Neural progenitor cell (in vitro differentiated cells): ENCODE results near the gene CHRNA9. TPM values are rescaled to one million over a fixed set of nuclear protein-coding genes. Genes with fewer than 3 reads are reported as not detected.
A peak's percentile ranks its signal among the peaks of the same experiment; 100 is the strongest.

Experiments used
- DNase-seq: peaks from one replicate; pipeline ENCODE4 v3.0.0-alpha.2; 2016; ENCODE audit warnings: low spot score
- H2AFZ ChIP-seq: fragments of 200-600 bp; sonication (generic); replicated peaks from 2 replicates; pipeline ENCODE4 v1.6.1; 2016; ENCODE audit warnings: antibody characterized with exemption
- H3F3A ChIP-seq: fragments of 200-600 bp; sonication (generic); 2 replicates; pipeline ENCODE4 v1.6.1; 2016; ENCODE audit warnings: antibody characterized with exemption, low read depth
- H3K27ac ChIP-seq: fragments of 200-600 bp; sonication (generic); 2 replicates; pipeline ENCODE4 v1.5.1; 2016; ENCODE audit warnings: mild to moderate bottlenecking
- H3K27me3 ChIP-seq: fragments of 200-600 bp; sonication (generic); 2 replicates; pipeline ENCODE4 v1.6.1; 2016; ENCODE audit warnings: mild to moderate bottlenecking, moderate library complexity
- H3K36me3 ChIP-seq: fragments of 200-600 bp; sonication (generic); 2 replicates; pipeline ENCODE4 v1.5.1; 2016
- H3K4me1 ChIP-seq: fragments of 200-600 bp; sonication (generic); 2 replicates; pipeline ENCODE4 v1.6.1; 2016; ENCODE audit warnings: mixed run types
- H3K4me2 ChIP-seq: fragments of 200-600 bp; sonication (generic); 2 replicates; pipeline ENCODE4 v1.6.1; 2016
- H3K4me3 ChIP-seq: fragments of 200-600 bp; sonication (generic); 2 replicates; pipeline ENCODE4 v1.5.1; 2016
- H3K79me2 ChIP-seq: fragments of 200-600 bp; sonication (generic); 2 replicates; pipeline ENCODE4 v1.6.1; 2016; ENCODE audit warnings: low read depth
- H3K9ac ChIP-seq: fragments of 200-600 bp; sonication (generic); 2 replicates; pipeline ENCODE4 v1.6.1; 2016
- H3K9me3 ChIP-seq: fragments of 200-600 bp; sonication (generic); 2 replicates; pipeline ENCODE4 v1.5.1; 2016; ENCODE audit warnings: low read depth
- H4K20me1 ChIP-seq: fragments of 200-600 bp; sonication (generic); 2 replicates; pipeline ENCODE4 v1.6.1; 2016; ENCODE audit warnings: low read depth
- H3K27ac Mint-ChIP-seq: 3 replicates; pipeline ENCODE4 v1.8.0; 2021; ENCODE audit warnings: mixed read lengths
- H3K27me3 Mint-ChIP-seq: 2 replicates; pipeline ENCODE4 v1.8.0; 2022; ENCODE audit warnings: low read depth, mild to moderate bottlenecking, inconsistent platforms, moderate library complexity, mixed read lengths; ENCODE audit not compliant: insufficient read depth
- H3K36me3 Mint-ChIP-seq: 3 replicates; pipeline ENCODE4 v1.8.0; 2021; ENCODE audit warnings: mixed read lengths
- H3K4me1 Mint-ChIP-seq: 3 replicates; pipeline ENCODE4 v1.8.0; 2021; ENCODE audit warnings: mixed read lengths
- H3K4me3 Mint-ChIP-seq: 3 replicates; pipeline ENCODE4 v1.8.0; 2021; ENCODE audit warnings: mild to moderate bottlenecking, moderate library complexity, mixed read lengths
- H3K9me3 Mint-ChIP-seq: 3 replicates; pipeline ENCODE4 v1.8.0; 2020; ENCODE audit warnings: mixed read lengths
- EZH2 ChIP-seq: fragments of 200-600 bp; sonication (generic); IDR thresholded peaks from 2 replicates; pipeline ENCODE4 v1.6.1; 2017; ENCODE audit warnings: antibody characterized with exemption, mild to moderate bottlenecking, moderate library complexity
- EZH2phosphoT487 ChIP-seq: fragments of 200-600 bp; sonication (generic); IDR thresholded peaks from 2 replicates; pipeline ENCODE4 v1.6.1; 2017; ENCODE audit warnings: antibody characterized with exemption
- total RNA-seq: library from RNA; depleted of rRNA; stranded (reverse); fragments of >200 nt; gene quantifications from 2 replicates; pipeline ENCODE4 v1.2.3, GENCODE V29; 2015; ENCODE audit warnings: low replicate concordance
- TF ChIP-seq, protein P1 (sequence below): fragments of 200-600 bp; sonication (generic); IDR thresholded peaks from 2 replicates; pipeline ENCODE4 v1.5.1; 2017; ENCODE audit warnings: antibody characterized with exemption, mild to moderate bottlenecking

The CHRNA9 gene
- total RNA-seq, 1 donor from 2014 or later: 0.67 TPM

DNA sequence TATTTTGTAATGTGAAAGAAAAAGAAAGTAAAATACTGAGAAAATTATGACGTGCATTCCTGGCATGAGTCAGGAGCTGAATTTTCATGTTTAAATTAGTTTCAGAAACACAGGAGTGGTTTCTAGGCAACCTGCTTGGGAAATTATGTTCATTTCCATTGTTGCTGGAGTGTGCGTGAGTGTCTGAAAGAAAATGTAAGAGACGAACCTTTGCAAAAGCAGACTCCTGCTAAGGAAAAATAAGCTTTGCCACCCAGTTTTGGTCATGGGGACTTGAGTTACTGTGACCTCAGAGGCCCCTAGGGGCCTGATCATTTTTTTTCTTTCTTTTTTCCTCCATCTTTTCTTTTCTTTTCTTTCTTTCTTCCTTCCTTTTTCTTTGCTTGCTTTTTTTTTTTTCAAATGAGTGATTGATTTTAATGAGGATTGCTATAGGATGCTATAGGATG lies 18.8 kb upstream of the CHRNA9 start:
- H3K4me1 Mint-ChIP-seq: peaks cover 58% of the 10 kb centered on the region

DNA sequence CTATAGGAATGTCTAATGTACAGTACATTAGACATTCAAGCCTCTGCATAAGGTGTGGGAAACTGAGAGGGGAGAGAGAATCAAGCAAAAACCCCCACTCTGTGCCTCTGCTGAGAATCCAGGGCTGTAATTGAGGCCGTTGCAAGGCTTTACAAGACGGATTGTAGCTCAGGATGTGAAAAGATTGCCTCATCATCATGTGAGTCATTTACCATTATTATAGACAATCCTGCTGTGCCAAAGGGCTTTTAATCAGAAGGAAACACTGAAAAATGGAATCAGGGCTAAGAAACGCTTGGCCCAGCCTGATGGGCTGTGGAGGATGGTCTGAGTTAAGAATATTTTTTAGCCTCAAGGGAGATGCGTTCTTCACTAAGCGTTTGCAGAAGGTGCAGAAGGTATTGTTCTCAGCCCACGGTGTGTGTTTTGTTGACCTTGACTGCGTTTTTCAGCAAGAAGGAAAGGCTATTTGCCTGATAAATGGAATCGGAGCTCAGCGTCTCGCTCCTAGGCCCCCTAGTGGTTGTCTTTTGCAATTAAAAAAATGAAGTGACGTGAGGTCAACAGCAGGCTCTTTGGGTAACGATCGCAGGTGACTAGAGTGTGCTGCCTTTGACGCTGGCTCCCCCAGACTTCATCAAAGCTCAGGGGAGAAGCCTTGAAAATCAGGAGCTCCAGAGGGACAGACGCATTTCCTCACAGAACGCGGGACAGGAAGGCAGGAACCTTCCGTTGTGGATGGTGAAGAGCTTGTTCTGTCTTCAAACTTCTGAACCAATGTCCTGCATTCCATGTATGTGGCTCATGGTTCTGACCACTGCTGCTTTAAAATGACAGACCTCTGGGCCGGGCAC lies 18.1 kb upstream of the CHRNA9 start:
- Mint-ChIP-seq H3K27ac (peak overlapping the region; percentile 98), H3K9me3 (no peaks in the 10 kb centered on the region), H3K27me3 (peaks cover 7% of the 10 kb centered on the region), H3K4me3 (peak overlapping the region; percentile 74), H3K36me3 (no peaks in the 10 kb centered on the region), H3K4me1 (peaks cover 59% of the 10 kb centered on the region)
- no peak overlapping the region for H3K27ac ChIP-seq
- DNase-seq: peak; percentile 76
- no peaks in the 10 kb centered on the region for H3F3A ChIP-seq
- H3K27me3 ChIP-seq: no peaks in the 10 kb centered on the region
- no peaks in the 10 kb centered on the region for H4K20me1 ChIP-seq
- H3K4me1 ChIP-seq: peaks cover 7% of the 10 kb centered on the region
- H3K9me3 ChIP-seq: no peaks in the 10 kb centered on the region
- peak overlapping the region; percentile 61 for H3K4me2 ChIP-seq
- no peak for TF ChIP-seq EZH2phosphoT487
- TF ChIP-seq, protein P1, sequence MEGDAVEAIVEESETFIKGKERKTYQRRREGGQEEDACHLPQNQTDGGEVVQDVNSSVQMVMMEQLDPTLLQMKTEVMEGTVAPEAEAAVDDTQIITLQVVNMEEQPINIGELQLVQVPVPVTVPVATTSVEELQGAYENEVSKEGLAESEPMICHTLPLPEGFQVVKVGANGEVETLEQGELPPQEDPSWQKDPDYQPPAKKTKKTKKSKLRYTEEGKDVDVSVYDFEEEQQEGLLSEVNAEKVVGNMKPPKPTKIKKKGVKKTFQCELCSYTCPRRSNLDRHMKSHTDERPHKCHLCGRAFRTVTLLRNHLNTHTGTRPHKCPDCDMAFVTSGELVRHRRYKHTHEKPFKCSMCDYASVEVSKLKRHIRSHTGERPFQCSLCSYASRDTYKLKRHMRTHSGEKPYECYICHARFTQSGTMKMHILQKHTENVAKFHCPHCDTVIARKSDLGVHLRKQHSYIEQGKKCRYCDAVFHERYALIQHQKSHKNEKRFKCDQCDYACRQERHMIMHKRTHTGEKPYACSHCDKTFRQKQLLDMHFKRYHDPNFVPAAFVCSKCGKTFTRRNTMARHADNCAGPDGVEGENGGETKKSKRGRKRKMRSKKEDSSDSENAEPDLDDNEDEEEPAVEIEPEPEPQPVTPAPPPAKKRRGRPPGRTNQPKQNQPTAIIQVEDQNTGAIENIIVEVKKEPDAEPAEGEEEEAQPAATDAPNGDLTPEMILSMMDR: peak; percentile 90
- TF ChIP-seq EZH2: no peak
- H3K9ac ChIP-seq: no peak overlapping the region
- H3K36me3 ChIP-seq: no peaks in the 10 kb centered on the region
- peak overlapping the region; percentile 98 for H2AFZ ChIP-seq
- H3K79me2 ChIP-seq: no peaks in the 10 kb centered on the region
- no peak overlapping the region for H3K4me3 ChIP-seq

More for the DNA sequence above, 18.8 kb upstream of the CHRNA9 start:
- no peak overlapping the region for H3K4me2 ChIP-seq
- no peak for DNase-seq
- no peaks in the 10 kb centered on the region for H4K20me1 ChIP-seq
- no peaks in the 10 kb centered on the region for H3K36me3 Mint-ChIP-seq
- H3K9me3 Mint-ChIP-seq: no peaks in the 10 kb centered on the region
- H3K4me3 ChIP-seq: no peak overlapping the region
- peaks cover 4% of the 10 kb centered on the region for H3K4me1 ChIP-seq
- H3F3A ChIP-seq: no peaks in the 10 kb centered on the region
- no peak for TF ChIP-seq EZH2
- TF ChIP-seq EZH2phosphoT487: no peak
- TF ChIP-seq, protein P1: no peak
- peak overlapping the region; percentile 98 for H3K27ac Mint-ChIP-seq
- peak overlapping the region; percentile 74 for H3K4me3 Mint-ChIP-seq
- H3K9me3 ChIP-seq: no peaks in the 10 kb centered on the region
- H3K9ac ChIP-seq: no peak overlapping the region
- peaks cover 7% of the 10 kb centered on the region for H3K27me3 Mint-ChIP-seq
- H2AFZ ChIP-seq: no peak overlapping the region
- H3K27me3 ChIP-seq: no peaks in the 10 kb centered on the region
- no peaks in the 10 kb centered on the region for H3K79me2 ChIP-seq
- H3K36me3 ChIP-seq: no peaks in the 10 kb centered on the region
- H3K27ac ChIP-seq: no peak overlapping the region

GRCh38 chr4:40317916-40318658 lies 17.0 kb upstream of the CHRNA9 start:
- Histone ChIP-seq H3K79me2 (no peaks in the 10 kb centered on the region), H3K36me3 (no peaks in the 10 kb centered on the region)

More at GRCh38 chr4:40317916-40318658, 17.0 kb upstream of the CHRNA9 start:
- Histone ChIP-seq H3K27me3 (no peaks in the 10 kb centered on the region), H3K27ac (no peak overlapping the region), H3K4me1 (peaks cover 7% of the 10 kb centered on the region), H3K9me3 (no peaks in the 10 kb centered on the region), H3K4me3 (no peak overlapping the region), H4K20me1 (no peaks in the 10 kb centered on the region), H3K9ac (no peak overlapping the region), H3K4me2 (no peak overlapping the region), H2AFZ (no peak overlapping the region), H3F3A (no peaks in the 10 kb centered on the region)
- TF ChIP-seq, protein P1: no peak
- TF ChIP-seq EZH2phosphoT487 (no peak), EZH2 (no peak)
- Mint-ChIP-seq H3K27ac (peak overlapping the region; percentile 90), H3K36me3 (no peaks in the 10 kb centered on the region), H3K9me3 (no peaks in the 10 kb centered on the region), H3K27me3 (peaks cover 7% of the 10 kb centered on the region), H3K4me3 (peak overlapping the region; percentile 9), H3K4me1 (peaks cover 60% of the 10 kb centered on the region)
- no peak for DNase-seq
